ENCODE data around the gene NCKAP5.

Gene NCKAP5

GRCh38 chr2:133193544-133194361 is 374.5 kb downstream of the NCKAP5 start:
- CTCF ChIA-PET = interaction anchor here (1.2 kb wide), 1 partner anchor 22 kb away, joined by 3 read pairs; no protein-coding TSS in a partner anchor
- DNase-seq = no peak
- no peaks in the 10 kb centered on the region for H3K27me3 ChIP-seq (replicated peaks in 2 of 5; ENCODE audit: control insufficient read depth in 4 of 5, insufficient read depth in 5 of 5, low read length in 4 of 5)
- H3K9me3 ChIP-seq (ENCODE audit: control extremely low read depth in 1 of 5, control insufficient read depth in 4 of 5, insufficient read depth in 2 of 5, low read depth in 1 of 5, low read length in 4 of 5) = no peaks in the 10 kb centered on the region
- WGBS (ENCODE audit: insufficient coverage) = 100% methylated on average over 1 of the region's 7 CpGs
- H3K27ac ChIP-seq (ENCODE audit: insufficient read depth in 1 of 2, low read depth in 1 of 2, low read length in 2 of 2, poor library complexity in 1 of 2, severe bottlenecking in 2 of 2) = no peak overlapping the region
- POLR2A ChIA-PET = no interaction called here
- no peaks in the 10 kb centered on the region for H3K4me1 ChIP-seq (ENCODE audit: control extremely low read depth in 1 of 4, control insufficient read depth in 4 of 4, insufficient read depth in 4 of 4, low read length in 3 of 4)
- no peak overlapping the region for H3K4me3 ChIP-seq (ENCODE audit: control insufficient read depth in 1 of 7, extremely low read depth in 1 of 7, insufficient read depth in 4 of 7, low read depth in 2 of 7, low read length in 6 of 7)
- no peaks in the 10 kb centered on the region for H3K36me3 ChIP-seq (ENCODE audit: control insufficient read depth in 4 of 4, insufficient read depth in 4 of 4, low read length in 3 of 4)

DNA sequence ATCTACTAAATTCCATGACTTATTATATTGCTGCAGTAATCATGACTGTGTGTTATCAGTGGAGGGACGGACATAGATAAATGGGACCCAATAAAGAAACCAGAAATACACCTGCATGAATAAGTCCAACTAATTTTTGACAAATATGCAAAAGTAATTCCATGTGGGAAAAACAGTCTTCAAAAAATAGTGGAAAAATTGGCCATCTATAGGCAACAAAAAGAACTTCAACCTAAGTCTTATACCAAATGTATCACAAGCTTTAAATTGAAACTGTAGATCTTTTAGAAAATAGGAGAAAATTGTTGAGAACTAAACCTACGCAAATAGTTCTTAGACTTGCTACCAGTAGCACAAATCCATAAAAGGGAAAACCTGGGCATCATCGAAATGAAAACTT is 376.2 kb downstream of the NCKAP5 start:
- H3K9me3 ChIP-seq (ENCODE audit: control extremely low read depth in 1 of 5, control insufficient read depth in 4 of 5, insufficient read depth in 2 of 5, low read depth in 1 of 5, low read length in 4 of 5) = no peaks in the 10 kb centered on the region
- no peaks in the 10 kb centered on the region for H3K36me3 ChIP-seq (ENCODE audit: control insufficient read depth in 4 of 4, insufficient read depth in 4 of 4, low read length in 3 of 4)
- H3K4me3 ChIP-seq (ENCODE audit: control insufficient read depth in 1 of 7, extremely low read depth in 1 of 7, insufficient read depth in 4 of 7, low read depth in 2 of 7, low read length in 6 of 7) = no peak overlapping the region
- POLR2A ChIA-PET = interaction anchor here (0.5 kb wide), 1 partner anchor 915 kb away, joined by 3 read pairs; no protein-coding TSS in a partner anchor
- DNase-seq = no peak
- no peaks in the 10 kb centered on the region for H3K4me1 ChIP-seq (ENCODE audit: control extremely low read depth in 1 of 4, control insufficient read depth in 4 of 4, insufficient read depth in 4 of 4, low read length in 3 of 4)
- CTCF ChIA-PET = no interaction called here
- H3K27me3 ChIP-seq (replicated peaks in 2 of 5; ENCODE audit: control insufficient read depth in 4 of 5, insufficient read depth in 5 of 5, low read length in 4 of 5) = no peaks in the 10 kb centered on the region
- no CpG with 5 or more reads among the region's 3 CpGs for WGBS (ENCODE audit: insufficient coverage)
- no peak overlapping the region for H3K27ac ChIP-seq (ENCODE audit: insufficient read depth in 1 of 2, low read depth in 1 of 2, low read length in 2 of 2, poor library complexity in 1 of 2, severe bottlenecking in 2 of 2)

- Histone ChIP-seq H3K36me3 (ENCODE audit: control insufficient read depth in 4 of 4, insufficient read depth in 4 of 4, low read length in 3 of 4) (no peaks in the 10 kb centered on the region), H3K4me1 (ENCODE audit: control extremely low read depth in 1 of 4, control insufficient read depth in 4 of 4, insufficient read depth in 4 of 4, low read length in 3 of 4) (no peaks in the 10 kb centered on the region), H3K9me3 (ENCODE audit: control extremely low read depth in 1 of 5, control insufficient read depth in 4 of 5, insufficient read depth in 2 of 5, low read depth in 1 of 5, low read length in 4 of 5) (no peaks in the 10 kb centered on the region), H3K27me3 (replicated peaks in 2 of 5; ENCODE audit: control insufficient read depth in 4 of 5, insufficient read depth in 5 of 5, low read length in 4 of 5) (no peaks in the 10 kb centered on the region), H3K27ac (ENCODE audit: insufficient read depth in 1 of 2, low read depth in 1 of 2, low read length in 2 of 2, poor library complexity in 1 of 2, severe bottlenecking in 2 of 2) (no peak overlapping the region), H3K4me3 (ENCODE audit: control insufficient read depth in 1 of 7, extremely low read depth in 1 of 7, insufficient read depth in 4 of 7, low read depth in 2 of 7, low read length in 6 of 7) (no peak overlapping the region)
- no peak for DNase-seq
- POLR2A ChIA-PET = no interaction called here
- WGBS (ENCODE audit: insufficient coverage) = no CpG with 5 or more reads among the region's 4 CpGs
- CTCF ChIA-PET = interaction anchor here (0.6 kb wide), 1 partner anchor 627 kb away, joined by 3 read pairs; no protein-coding TSS in a partner anchor
Measured at GRCh38 chr2:133177196-133177595, 391.1 kb downstream of the NCKAP5 start.

DNA sequence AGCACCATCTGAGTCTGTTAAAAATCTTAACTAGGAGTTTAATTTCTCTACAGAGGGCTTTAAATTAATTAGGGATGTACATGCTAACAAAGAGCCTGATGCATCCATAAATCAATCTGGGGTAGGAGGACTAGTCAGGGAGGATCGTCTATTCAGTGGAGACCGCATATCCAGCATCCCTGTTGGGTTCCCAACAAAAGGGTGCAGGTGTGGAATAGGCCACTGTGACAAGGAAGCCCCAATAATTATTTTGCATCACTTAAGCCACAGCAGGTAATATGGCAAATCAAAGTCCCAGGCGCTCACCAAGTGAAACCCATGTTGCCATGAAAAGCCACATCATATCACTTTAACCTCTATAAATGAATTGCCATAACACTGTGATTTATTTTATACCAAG is 392.3 kb downstream of the NCKAP5 start:
- POLR2A ChIA-PET = no interaction called here
- no peak overlapping the region for H3K4me3 ChIP-seq (ENCODE audit: control insufficient read depth in 1 of 7, extremely low read depth in 1 of 7, insufficient read depth in 4 of 7, low read depth in 2 of 7, low read length in 6 of 7)
- 93% methylated on average over 2 of the region's 3 CpGs for WGBS (ENCODE audit: insufficient coverage)
- no peak overlapping the region for H3K27ac ChIP-seq (ENCODE audit: insufficient read depth in 1 of 2, low read depth in 1 of 2, low read length in 2 of 2, poor library complexity in 1 of 2, severe bottlenecking in 2 of 2)
- no peak for DNase-seq
- H3K4me1 ChIP-seq (ENCODE audit: control extremely low read depth in 1 of 4, control insufficient read depth in 4 of 4, insufficient read depth in 4 of 4, low read length in 3 of 4) = no peaks in the 10 kb centered on the region
- CTCF ChIA-PET = no interaction called here
- no peaks in the 10 kb centered on the region for H3K9me3 ChIP-seq (ENCODE audit: control extremely low read depth in 1 of 5, control insufficient read depth in 4 of 5, insufficient read depth in 2 of 5, low read depth in 1 of 5, low read length in 4 of 5)
- no peaks in the 10 kb centered on the region for H3K36me3 ChIP-seq (ENCODE audit: control insufficient read depth in 4 of 4, insufficient read depth in 4 of 4, low read length in 3 of 4)
- no peaks in the 10 kb centered on the region for H3K27me3 ChIP-seq (replicated peaks in 2 of 5; ENCODE audit: control insufficient read depth in 4 of 5, insufficient read depth in 5 of 5, low read length in 4 of 5)

GRCh38 chr2:133173224-133173623 is 395.0 kb downstream of the NCKAP5 start:
- Histone ChIP-seq H3K4me1 (ENCODE audit: control extremely low read depth in 1 of 4, control insufficient read depth in 4 of 4, insufficient read depth in 4 of 4, low read length in 3 of 4) (no peaks in the 10 kb centered on the region), H3K27me3 (replicated peaks in 2 of 5; ENCODE audit: control insufficient read depth in 4 of 5, insufficient read depth in 5 of 5, low read length in 4 of 5) (peaks cover 0 to 5% (median 0%) of the 10 kb centered on the region in 5 experiments), H3K36me3 (ENCODE audit: control insufficient read depth in 4 of 4, insufficient read depth in 4 of 4, low read length in 3 of 4) (no peaks in the 10 kb centered on the region), H3K9me3 (ENCODE audit: control extremely low read depth in 1 of 5, control insufficient read depth in 4 of 5, insufficient read depth in 2 of 5, low read depth in 1 of 5, low read length in 4 of 5) (no peaks in the 10 kb centered on the region), H3K27ac (ENCODE audit: insufficient read depth in 1 of 2, low read depth in 1 of 2, low read length in 2 of 2, poor library complexity in 1 of 2, severe bottlenecking in 2 of 2) (no peak overlapping the region), H3K4me3 (ENCODE audit: control insufficient read depth in 1 of 7, extremely low read depth in 1 of 7, insufficient read depth in 4 of 7, low read depth in 2 of 7, low read length in 6 of 7) (no peak overlapping the region)
- ChIA-PET CTCF (no interaction called here), POLR2A (no interaction called here)
- DNase-seq = no peak

DNA sequence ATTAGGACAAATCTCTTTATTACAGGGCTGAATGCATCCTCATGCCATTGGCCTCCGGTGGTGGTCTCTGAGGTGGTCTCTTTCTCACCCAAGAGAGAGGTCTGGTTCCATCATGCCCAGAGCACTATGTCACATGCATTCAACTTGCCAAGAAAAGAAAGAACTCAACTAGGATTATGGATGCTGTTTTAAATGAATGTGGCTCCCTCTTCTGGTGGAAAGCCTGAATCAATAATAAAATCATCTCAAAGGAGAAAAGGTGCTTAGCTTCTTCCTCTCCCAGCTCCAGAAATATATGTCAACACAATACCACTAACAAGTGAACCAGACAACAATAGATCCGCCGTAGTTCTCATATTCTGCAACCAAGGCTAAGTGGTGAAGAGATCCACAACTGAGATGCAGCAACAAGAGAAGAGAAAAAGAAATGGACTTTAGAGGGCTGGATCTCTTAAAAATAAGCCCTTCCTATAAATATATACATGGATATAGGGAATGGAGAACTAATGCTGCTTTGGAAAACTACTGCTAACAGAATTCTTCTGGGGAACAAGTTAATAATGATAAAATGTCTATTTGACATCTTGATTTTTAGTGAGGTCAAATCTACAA is 396.8 kb downstream of the NCKAP5 start:
- WGBS (ENCODE audit: insufficient coverage) = 26% methylated on average over 3 of the region's 3 CpGs
- no peaks in the 10 kb centered on the region for H3K9me3 ChIP-seq (ENCODE audit: control extremely low read depth in 1 of 5, control insufficient read depth in 4 of 5, insufficient read depth in 2 of 5, low read depth in 1 of 5, low read length in 4 of 5)

GRCh38 chr2:133169274-133169912 is 398.9 kb downstream of the NCKAP5 start:
- ChIA-PET POLR2A (no interaction called here), CTCF (interaction anchor here (0.7 kb wide), 1 partner anchor 9 kb away, joined by 3 read pairs; no protein-coding TSS in a partner anchor)
- Histone ChIP-seq H3K27me3 (replicated peaks in 2 of 5; ENCODE audit: control insufficient read depth in 4 of 5, insufficient read depth in 5 of 5, low read length in 4 of 5) (peaks cover 0 to 6% (median 0%) of the 10 kb centered on the region in 5 experiments), H3K36me3 (ENCODE audit: control insufficient read depth in 4 of 4, insufficient read depth in 4 of 4, low read length in 3 of 4) (no peaks in the 10 kb centered on the region), H3K4me1 (ENCODE audit: control extremely low read depth in 1 of 4, control insufficient read depth in 4 of 4, insufficient read depth in 4 of 4, low read length in 3 of 4) (no peaks in the 10 kb centered on the region), H3K27ac (ENCODE audit: insufficient read depth in 1 of 2, low read depth in 1 of 2, low read length in 2 of 2, poor library complexity in 1 of 2, severe bottlenecking in 2 of 2) (no peak overlapping the region), H3K9me3 (ENCODE audit: control extremely low read depth in 1 of 5, control insufficient read depth in 4 of 5, insufficient read depth in 2 of 5, low read depth in 1 of 5, low read length in 4 of 5) (no peaks in the 10 kb centered on the region), H3K4me3 (ENCODE audit: control insufficient read depth in 1 of 7, extremely low read depth in 1 of 7, insufficient read depth in 4 of 7, low read depth in 2 of 7, low read length in 6 of 7) (no peak overlapping the region)
- DNase-seq = no peak
- WGBS (ENCODE audit: insufficient coverage) = 67% methylated on average over 10 of the region's 10 CpGs

More for the DNA sequence above, 396.8 kb downstream of the NCKAP5 start:
- peaks cover 0 to 5% (median 0%) of the 10 kb centered on the region in 5 experiments for H3K27me3 ChIP-seq (replicated peaks in 2 of 5; ENCODE audit: control insufficient read depth in 4 of 5, insufficient read depth in 5 of 5, low read length in 4 of 5)
- CTCF ChIA-PET = interaction anchor here (0.6 to 1.5 kb wide), 4 partner anchors 23 to 823 kb away, joined by 3 to 6 read pairs (median 3); no protein-coding TSS in a partner anchor
- no peaks in the 10 kb centered on the region for H3K36me3 ChIP-seq (ENCODE audit: control insufficient read depth in 4 of 4, insufficient read depth in 4 of 4, low read length in 3 of 4)
- peak; percentile 21 to 62 (median 47) for DNase-seq
- H3K4me3 ChIP-seq (ENCODE audit: control insufficient read depth in 1 of 7, extremely low read depth in 1 of 7, insufficient read depth in 4 of 7, low read depth in 2 of 7, low read length in 6 of 7) = no peak overlapping the region
- H3K4me1 ChIP-seq (ENCODE audit: control extremely low read depth in 1 of 4, control insufficient read depth in 4 of 4, insufficient read depth in 4 of 4, low read length in 3 of 4) = no peaks in the 10 kb centered on the region
- H3K27ac ChIP-seq (ENCODE audit: insufficient read depth in 1 of 2, low read depth in 1 of 2, low read length in 2 of 2, poor library complexity in 1 of 2, severe bottlenecking in 2 of 2) = no peak overlapping the region
- POLR2A ChIA-PET = no interaction called here

All from common myeloid progenitor, CD34-positive (primary cell).